Measurements from ENCODE around the gene PPDPF.

Gene PPDPF

GRCh38 chr20:63488315-63489251, 32.0 kb upstream of the PPDPF start:
- DNase-seq, result no peak
- no peak overlapping the region for H2AFZ ChIP-seq (ENCODE audit: low read length)
- H3K9me2 ChIP-seq (replicated peaks; ENCODE audit: insufficient read depth, low read length), result no peaks in the 10 kb centered on the region
- H3K4me2 ChIP-seq (ENCODE audit: low read depth, low read length), result no peak overlapping the region
- no peak overlapping the region for H3K9ac ChIP-seq (ENCODE audit: low read length)
- H3K27ac ChIP-seq (ENCODE audit: low read length), result no peak overlapping the region
- no peaks in the 10 kb centered on the region for H3K79me2 ChIP-seq (ENCODE audit: low read length)
- H3K36me3 ChIP-seq (replicated peaks; ENCODE audit: insufficient read depth, low read length), result no peaks in the 10 kb centered on the region
- no peaks in the 10 kb centered on the region for H3F3A ChIP-seq (ENCODE audit: insufficient read depth, low read length)
- TF ChIP-seq EZH2phosphoT487 (IDR thresholded peaks at IDR 0.05; ENCODE audit: low read length), result no peak
- no peak for TF ChIP-seq CTCF (IDR thresholded peaks at IDR 0.05; ENCODE audit: low read length)
- no peak for TF ChIP-seq EZH2 (optimal IDR thresholded peaks at IDR 0.05; ENCODE audit: low read depth, low read length)
- no peaks in the 10 kb centered on the region for H3K4me1 ChIP-seq (ENCODE audit: low read length)
- no peak overlapping the region for H3K4me3 ChIP-seq (ENCODE audit: low read length)
- no peaks in the 10 kb centered on the region for H4K20me1 ChIP-seq (ENCODE audit: insufficient read depth, low read length)
- H3K27me3 ChIP-seq (replicated peaks; ENCODE audit: insufficient read depth, low read length), result peaks cover 72% of the 10 kb centered on the region
- H3K9me3 ChIP-seq (replicated peaks; ENCODE audit: insufficient read depth, low read length), result no peaks in the 10 kb centered on the region

GRCh38 chr20:63490416-63490815, 30.1 kb upstream of the PPDPF start:
- Histone ChIP-seq H3K36me3 (replicated peaks; ENCODE audit: insufficient read depth, low read length) (no peaks in the 10 kb centered on the region), H3K9me2 (replicated peaks; ENCODE audit: insufficient read depth, low read length) (no peaks in the 10 kb centered on the region), H4K20me1 (ENCODE audit: insufficient read depth, low read length) (no peaks in the 10 kb centered on the region), H2AFZ (ENCODE audit: low read length) (no peak overlapping the region), H3F3A (ENCODE audit: insufficient read depth, low read length) (no peaks in the 10 kb centered on the region), H3K9me3 (replicated peaks; ENCODE audit: insufficient read depth, low read length) (no peaks in the 10 kb centered on the region), H3K4me2 (ENCODE audit: low read depth, low read length) (no peak overlapping the region), H3K4me1 (ENCODE audit: low read length) (no peaks in the 10 kb centered on the region), H3K27ac (ENCODE audit: low read length) (no peak overlapping the region), H3K9ac (ENCODE audit: low read length) (no peak overlapping the region), H3K4me3 (ENCODE audit: low read length) (no peak overlapping the region), H3K27me3 (replicated peaks; ENCODE audit: insufficient read depth, low read length) (peaks cover 72% of the 10 kb centered on the region), H3K79me2 (ENCODE audit: low read length) (no peaks in the 10 kb centered on the region)
- TF ChIP-seq EZH2 (optimal IDR thresholded peaks at IDR 0.05; ENCODE audit: low read depth, low read length) (no peak), CTCF (IDR thresholded peaks at IDR 0.05; ENCODE audit: low read length) (no peak), EZH2phosphoT487 (IDR thresholded peaks at IDR 0.05; ENCODE audit: low read length) (no peak)
- DNase-seq, result no peak

- Histone ChIP-seq H3K4me2 (ENCODE audit: low read depth, low read length) (no peak overlapping the region), H3K27ac (ENCODE audit: low read length) (no peak overlapping the region), H2AFZ (ENCODE audit: low read length) (no peak overlapping the region), H3K9ac (ENCODE audit: low read length) (no peak overlapping the region), H3K9me3 (replicated peaks; ENCODE audit: insufficient read depth, low read length) (no peaks in the 10 kb centered on the region), H3K79me2 (ENCODE audit: low read length) (no peaks in the 10 kb centered on the region), H3K4me1 (ENCODE audit: low read length) (no peaks in the 10 kb centered on the region), H3K27me3 (replicated peaks; ENCODE audit: insufficient read depth, low read length) (peaks cover 73% of the 10 kb centered on the region), H3K36me3 (replicated peaks; ENCODE audit: insufficient read depth, low read length) (no peaks in the 10 kb centered on the region), H3F3A (ENCODE audit: insufficient read depth, low read length) (no peaks in the 10 kb centered on the region), H3K4me3 (ENCODE audit: low read length) (no peak overlapping the region), H4K20me1 (ENCODE audit: insufficient read depth, low read length) (no peaks in the 10 kb centered on the region), H3K9me2 (replicated peaks; ENCODE audit: insufficient read depth, low read length) (no peaks in the 10 kb centered on the region)
- TF ChIP-seq EZH2phosphoT487 (IDR thresholded peaks at IDR 0.05; ENCODE audit: low read length), result no peak
- no peak for TF ChIP-seq CTCF (IDR thresholded peaks at IDR 0.05; ENCODE audit: low read length)
- TF ChIP-seq EZH2 (optimal IDR thresholded peaks at IDR 0.05; ENCODE audit: low read depth, low read length), result no peak
- DNase-seq, result no peak
Observed at GRCh38 chr20:63491078-63491477, 29.5 kb upstream of the PPDPF start.

Data from MM.1S (cell line).